Hepatocyte (in vitro differentiated cells): ENCODE data around the gene CDH1. TPM values are rescaled to one million over a fixed set of nuclear protein-coding genes. Genes with fewer than 3 reads are reported as not detected.

ENCODE experiments used
- DNase-seq: peaks from one replicate; pipeline ENCODE4 v3.0.0-alpha.2; 2016; ENCODE audit warnings: low spot score
- H2AFZ ChIP-seq: fragments of 200-600 bp; sonication (generic); 2 replicates; pipeline ENCODE4 v1.6.0; 2016; ENCODE audit warnings: antibody characterized with exemption, mild to moderate bottlenecking
- H3K27ac ChIP-seq: fragments of 200-600 bp; sonication (generic); 2 replicates; pipeline ENCODE4 v1.5.1; 2016; ENCODE audit warnings: mild to moderate bottlenecking
- H3K27me3 ChIP-seq: fragments of 200-600 bp; sonication (generic); 2 replicates; pipeline ENCODE4 v1.6.1; 2016
- H3K36me3 ChIP-seq: fragments of 200-600 bp; sonication (generic); replicated peaks from 2 replicates; pipeline ENCODE4 v1.5.1; 2016; ENCODE audit warnings: low read depth; ENCODE audit not compliant: insufficient read depth
- H3K4me1 ChIP-seq: fragments of 200-600 bp; sonication (generic); 2 replicates; pipeline ENCODE4 v1.5.1; 2016; ENCODE audit warnings: mild to moderate bottlenecking, moderate library complexity; ENCODE audit not compliant: insufficient read depth
- H3K4me2 ChIP-seq: fragments of 200-600 bp; sonication (generic); 2 replicates; pipeline ENCODE4 v1.6.0; 2016
- H3K4me3 ChIP-seq: fragments of 200-600 bp; sonication (generic); 2 replicates; pipeline ENCODE4 v1.5.1; 2016; ENCODE audit warnings: mild to moderate bottlenecking
- H3K79me2 ChIP-seq: fragments of 200-600 bp; sonication (generic); 2 replicates; pipeline ENCODE4 v1.6.0; 2017; ENCODE audit warnings: mild to moderate bottlenecking
- H3K9me2 ChIP-seq: fragments of 200-600 bp; sonication (generic); replicated peaks from 2 replicates; pipeline ENCODE4 v1.6.0; 2017; ENCODE audit warnings: mild to moderate bottlenecking; ENCODE audit not compliant: insufficient read depth
- H3K9me3 ChIP-seq: fragments of 200-600 bp; sonication (generic); 2 replicates; pipeline ENCODE4 v1.5.1; 2016; ENCODE audit warnings: low read depth, mild to moderate bottlenecking
- H4K20me1 ChIP-seq: fragments of 200-600 bp; sonication (generic); 2 replicates; pipeline ENCODE4 v1.6.0; 2016; ENCODE audit warnings: mild to moderate bottlenecking; ENCODE audit not compliant: insufficient read depth, poor library complexity, severe bottlenecking
- CTCF ChIP-seq: fragments of 200-600 bp; sonication (generic); IDR thresholded peaks from 2 replicates; pipeline ENCODE4 v1.5.1; 2016; ENCODE audit warnings: antibody characterized with exemption, mild to moderate bottlenecking; ENCODE audit not compliant: poor library complexity
- EZH2 ChIP-seq: fragments of 200-600 bp; sonication (generic); IDR thresholded peaks from 2 replicates; pipeline ENCODE4 v1.6.1; 2016; ENCODE audit warnings: antibody characterized with exemption, mild to moderate bottlenecking, borderline replicate concordance
- EZH2phosphoT487 ChIP-seq: fragments of 200-600 bp; sonication (generic); IDR thresholded peaks from one replicate; pipeline ENCODE4 v1.6.1; 2018; ENCODE audit warnings: antibody characterized with exemption, mild to moderate bottlenecking, low read depth, moderate library complexity; ENCODE audit not compliant: unreplicated experiment, severe bottlenecking
- WGBS: methylation state at CpG from one replicate; pipeline ENCODE4 v1.1.6; 2016; ENCODE audit warnings: low lambda C conversion rate; ENCODE audit errors: missing lambda C conversion rate; 5-methylcytosine and 5-hydroxymethylcytosine counted together
- polyA plus RNA-seq: library from polyadenylated mRNA; unstranded; fragments of >200 nt; fragmentation: Nextera tagmentation; extraction: Ambion mirVana; gene quantifications from 2 replicates; pipeline ENCODE4 v1.2.1, GENCODE V29; 2016
- total RNA-seq: library from RNA; depleted of rRNA; stranded (reverse); fragments of >200 nt; gene quantifications from 2 replicates; pipeline ENCODE4 v1.2.3, GENCODE V29; 2014

CDH1 gene
- total and polyA plus RNA-seq, 2 experiments from 2014 or later = 131 to 190 TPM

GRCh38 chr16:68860978-68861892 lies 124.1 kb downstream of the CDH1 start:
- H3K79me2 ChIP-seq = no peaks in the 10 kb centered on the region
- TF ChIP-seq EZH2phosphoT487 = no peak
- H3K27ac ChIP-seq = no peak overlapping the region
- no peaks in the 10 kb centered on the region for H4K20me1 ChIP-seq
- 88% methylated on average over 15 of the region's 15 CpGs for WGBS
- no peak overlapping the region for H2AFZ ChIP-seq
- H3K9me2 ChIP-seq = no peaks in the 10 kb centered on the region
- no peaks in the 10 kb centered on the region for H3K27me3 ChIP-seq
- no peaks in the 10 kb centered on the region for H3K36me3 ChIP-seq
- no peak overlapping the region for H3K4me2 ChIP-seq
- DNase-seq = no peak
- H3K4me3 ChIP-seq = no peak overlapping the region
- H3K4me1 ChIP-seq = no peaks in the 10 kb centered on the region
- no peaks in the 10 kb centered on the region for H3K9me3 ChIP-seq

DNA sequence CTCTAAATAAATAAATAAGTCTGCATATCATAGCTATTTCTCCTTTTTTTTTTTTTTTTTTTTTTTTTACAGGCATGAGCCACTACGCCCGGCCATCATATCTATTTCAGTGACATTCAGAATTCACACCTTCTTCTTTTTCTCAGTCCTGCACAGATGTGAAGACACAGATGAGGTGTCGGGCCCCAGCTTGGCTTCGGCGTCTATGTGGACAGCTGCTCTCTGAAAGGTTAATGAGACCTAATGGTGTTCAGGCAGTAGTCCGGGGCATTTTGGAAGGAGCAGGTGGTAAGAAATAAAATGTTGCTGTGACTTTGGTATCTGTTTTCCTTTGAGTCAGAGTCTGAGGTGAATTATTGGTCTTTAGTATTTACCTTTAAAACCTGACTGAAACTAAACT lies 129.8 kb downstream of the CDH1 start:
- Histone ChIP-seq H3K9me2 (no peaks in the 10 kb centered on the region), H3K9me3 (no peaks in the 10 kb centered on the region), H3K4me3 (no peak overlapping the region), H3K79me2 (no peaks in the 10 kb centered on the region), H3K4me2 (no peak overlapping the region), H4K20me1 (no peaks in the 10 kb centered on the region), H2AFZ (no peak overlapping the region), H3K4me1 (no peaks in the 10 kb centered on the region), H3K36me3 (no peaks in the 10 kb centered on the region), H3K27me3 (no peaks in the 10 kb centered on the region), H3K27ac (no peak overlapping the region)
- DNase-seq = no peak
- TF ChIP-seq EZH2 (no peak), EZH2phosphoT487 (no peak), CTCF (no peak)
- 94% methylated on average over 6 of the region's 6 CpGs for WGBS

GRCh38 chr16:68869492-68870088 lies 132.5 kb downstream of the CDH1 start:
- Histone ChIP-seq H2AFZ (no peak overlapping the region), H3K27ac (no peak overlapping the region), H3K9me2 (no peaks in the 10 kb centered on the region), H3K79me2 (no peaks in the 10 kb centered on the region), H3K9me3 (no peaks in the 10 kb centered on the region), H3K36me3 (no peaks in the 10 kb centered on the region), H3K4me2 (no peak overlapping the region), H4K20me1 (no peaks in the 10 kb centered on the region), H3K4me1 (peaks cover 11% of the 10 kb centered on the region), H3K4me3 (no peak overlapping the region), H3K27me3 (no peaks in the 10 kb centered on the region)
- no peak for TF ChIP-seq EZH2
- no peak for DNase-seq
- 70% methylated on average over 4 of the region's 4 CpGs for WGBS

DNA sequence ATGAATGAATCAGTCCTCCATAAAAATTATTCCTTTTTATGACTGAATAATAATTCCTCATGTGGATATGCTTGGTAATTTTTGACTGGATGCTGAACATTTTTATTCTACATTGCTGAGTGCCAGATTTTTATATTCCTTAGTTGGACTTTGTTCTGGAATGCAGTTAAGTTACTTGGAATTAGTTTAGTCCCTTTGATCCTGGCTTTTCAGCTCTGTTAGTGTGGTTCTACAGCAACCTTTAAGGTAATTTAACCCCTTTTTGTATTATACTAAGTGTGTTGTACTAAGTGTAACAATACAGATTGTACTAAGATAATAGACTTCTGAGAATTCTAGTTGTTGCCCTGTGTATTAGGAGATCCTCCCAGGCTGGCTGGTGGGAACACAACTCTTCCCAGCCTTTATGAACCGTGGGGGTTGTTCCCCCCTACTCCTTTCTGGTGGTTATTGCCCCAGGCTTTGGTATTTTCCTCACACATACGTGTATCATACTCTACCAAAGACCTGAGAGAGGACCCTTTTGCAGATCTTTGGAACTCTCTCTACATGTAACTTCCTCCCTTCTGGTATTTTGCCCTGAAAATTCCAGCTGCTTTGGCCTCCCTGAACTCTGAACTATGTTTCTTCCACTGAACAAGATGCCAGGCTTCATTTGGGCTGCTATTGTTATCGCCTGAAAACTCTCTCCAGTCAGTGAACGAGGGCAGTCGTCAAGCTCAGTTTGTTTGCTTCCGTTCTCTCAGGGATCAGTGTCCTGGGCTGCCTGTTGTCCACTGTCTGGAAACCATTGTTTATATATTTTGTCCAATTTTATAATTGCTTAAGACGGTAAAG lies 136.8 kb downstream of the CDH1 start:
- TF ChIP-seq EZH2 (no peak), CTCF (no peak), EZH2phosphoT487 (no peak)
- Histone ChIP-seq H3K4me2 (peak overlapping the region; percentile 47), H3K9me3 (no peaks in the 10 kb centered on the region), H3K27ac (peak overlapping the region; percentile 70), H3K4me1 (peaks cover 11% of the 10 kb centered on the region), H4K20me1 (no peaks in the 10 kb centered on the region), H3K27me3 (no peaks in the 10 kb centered on the region), H3K79me2 (no peaks in the 10 kb centered on the region), H3K9me2 (no peaks in the 10 kb centered on the region), H3K4me3 (no peak overlapping the region), H2AFZ (peak overlapping the region; percentile 18), H3K36me3 (no peaks in the 10 kb centered on the region)
- WGBS = 45% methylated on average over 7 of the region's 7 CpGs
- DNase-seq = peak; percentile 29
